Left ventricle myocardium inferior (tissue), 1 donor: ENCODE results near the gene ASB9. TPM values are rescaled to one million over a fixed set of nuclear protein-coding genes. Genes with fewer than 3 reads are reported as not detected.
"Not testable (repeated sequence)": the region's sequence is repeated elsewhere in the genome, so short reads cannot be mapped to it uniquely, and the experiment has no call there.

Source experiments
- DNase-seq: peaks from one replicate; pipeline ENCODE4 v3.0.0-alpha.2; 2020
- H3K27ac ChIP-seq: fragments of 200-600 bp; replicated peaks from 2 replicates; pipeline ENCODE4 v1.8.0; 2021
- H3K27me3 ChIP-seq: fragments of 200-600 bp; 2 replicates; pipeline ENCODE4 v1.8.0; 2021; ENCODE audit warnings: low read depth
- H3K36me3 ChIP-seq: fragments of 200-600 bp; 2 replicates; pipeline ENCODE4 v1.8.0; 2021
- H3K4me1 ChIP-seq: fragments of 200-600 bp; 2 replicates; pipeline ENCODE4 v1.8.0; 2021
- H3K4me3 ChIP-seq: fragments of 200-600 bp; 2 replicates; pipeline ENCODE4 v1.8.0; 2021; ENCODE audit warnings: mild to moderate bottlenecking, moderate library complexity
- H3K9me3 ChIP-seq: fragments of 200-600 bp; replicated peaks from 2 replicates; pipeline ENCODE4 v1.8.0; 2021
- intact Hi-C: fragments of 100-400 bp; cut with micrococcal nuclease; formaldehyde crosslinking; loops from one replicate; pipeline ENCODE4 v1.11.0; 2022
- total RNA-seq: library from RNA; stranded (reverse); fragmentation: NEBNext Ultra II Directional; extraction: Animal tissue kit (Norgen Biotek cat#: 25700); gene quantifications from one replicate; pipeline ENCODE4 v1.2.1, GENCODE V29; 2021
- TF ChIP-seq, protein P1 (sequence below): fragments of 200-600 bp; IDR thresholded peaks from 2 replicates; pipeline ENCODE4 v1.8.0; 2021; ENCODE audit warnings: antibody characterized with exemption, mild to moderate bottlenecking, borderline replicate concordance
- donor health status: DM: no; HTN: yes; CAD: no; lungs with severe emphysema.

ASB9 gene
- total RNA-seq, 1 donor from 2014 or later, result 1.3 TPM

DNA sequence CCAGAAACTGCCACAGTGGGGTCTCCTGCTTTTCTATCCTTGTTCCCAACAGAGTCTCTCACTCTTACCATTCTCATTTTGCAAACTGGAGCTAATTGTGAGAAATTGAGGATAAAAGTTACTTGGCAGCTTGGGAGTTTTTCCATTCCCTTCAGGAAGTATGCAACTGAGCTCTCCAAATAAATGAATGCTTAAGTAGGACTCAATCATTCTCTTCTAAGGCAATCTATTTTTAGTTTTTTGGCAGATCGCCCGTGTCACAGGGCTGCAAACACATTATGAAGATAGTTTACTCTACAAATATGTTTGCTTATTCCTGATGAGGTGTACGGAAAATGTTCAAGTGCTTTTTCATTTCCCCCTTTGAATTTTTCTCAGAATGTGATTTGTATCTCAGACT is 40.2 kb upstream of the ASB9 start:
- TF ChIP-seq, protein P1, sequence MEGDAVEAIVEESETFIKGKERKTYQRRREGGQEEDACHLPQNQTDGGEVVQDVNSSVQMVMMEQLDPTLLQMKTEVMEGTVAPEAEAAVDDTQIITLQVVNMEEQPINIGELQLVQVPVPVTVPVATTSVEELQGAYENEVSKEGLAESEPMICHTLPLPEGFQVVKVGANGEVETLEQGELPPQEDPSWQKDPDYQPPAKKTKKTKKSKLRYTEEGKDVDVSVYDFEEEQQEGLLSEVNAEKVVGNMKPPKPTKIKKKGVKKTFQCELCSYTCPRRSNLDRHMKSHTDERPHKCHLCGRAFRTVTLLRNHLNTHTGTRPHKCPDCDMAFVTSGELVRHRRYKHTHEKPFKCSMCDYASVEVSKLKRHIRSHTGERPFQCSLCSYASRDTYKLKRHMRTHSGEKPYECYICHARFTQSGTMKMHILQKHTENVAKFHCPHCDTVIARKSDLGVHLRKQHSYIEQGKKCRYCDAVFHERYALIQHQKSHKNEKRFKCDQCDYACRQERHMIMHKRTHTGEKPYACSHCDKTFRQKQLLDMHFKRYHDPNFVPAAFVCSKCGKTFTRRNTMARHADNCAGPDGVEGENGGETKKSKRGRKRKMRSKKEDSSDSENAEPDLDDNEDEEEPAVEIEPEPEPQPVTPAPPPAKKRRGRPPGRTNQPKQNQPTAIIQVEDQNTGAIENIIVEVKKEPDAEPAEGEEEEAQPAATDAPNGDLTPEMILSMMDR, result no peak
- Histone ChIP-seq H3K9me3 (no peaks in the 10 kb centered on the region), H3K27ac (peak overlapping the region; percentile 84), H3K27me3 (no peaks in the 10 kb centered on the region), H3K36me3 (no peaks in the 10 kb centered on the region), H3K4me3 (peak overlapping the region; percentile 62), H3K4me1 (peaks cover 10% of the 10 kb centered on the region)
- DNase-seq, result no peak
- intact Hi-C loops, result no loop called here

DNA sequence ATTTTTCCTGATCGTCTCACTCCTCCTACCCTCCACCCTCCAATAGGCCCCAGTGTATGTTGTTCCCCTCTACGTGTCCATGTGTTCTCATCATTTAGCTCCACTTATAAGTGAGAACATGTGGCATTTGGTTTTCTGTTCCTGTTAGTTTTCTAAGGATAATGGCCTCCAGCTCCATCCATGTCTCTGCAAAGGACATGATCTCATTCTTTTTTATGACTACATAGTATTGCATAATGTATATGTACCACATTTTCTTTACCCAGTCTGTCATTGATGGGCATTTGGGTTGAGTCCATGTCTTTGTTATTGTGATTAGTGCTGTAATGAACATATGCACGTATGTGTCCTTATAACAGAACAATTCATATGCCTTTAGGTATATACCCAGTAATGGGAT is 36.0 kb upstream of the ASB9 start:
- H3K27me3 ChIP-seq, H3K4me3 ChIP-seq, H3K36me3 ChIP-seq, H3K9me3 ChIP-seq, intact Hi-C loops, DNase-seq: not testable (repeated sequence)
- Histone ChIP-seq H3K27ac (peak overlapping the region; percentile 84), H3K4me1 (peaks cover 27% of the 10 kb centered on the region)

DNA sequence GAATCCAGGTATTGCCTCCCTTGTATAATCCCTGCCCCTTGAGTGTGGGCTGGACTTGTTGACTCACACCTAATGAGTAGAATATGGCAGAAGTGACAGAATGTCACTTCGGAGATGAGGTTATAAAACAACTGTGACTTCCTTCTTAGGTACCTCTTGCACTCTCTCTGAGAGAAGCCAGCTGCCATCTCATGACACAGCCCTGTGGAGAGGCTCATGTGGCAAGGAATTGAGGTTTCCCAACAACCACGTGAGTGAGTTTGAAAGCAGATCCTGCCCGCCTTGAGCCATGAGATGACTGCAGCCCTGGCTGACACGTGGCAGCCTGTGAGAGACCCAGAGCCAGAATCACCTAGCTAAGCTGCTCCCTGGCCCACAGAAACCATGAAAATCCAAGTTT is 32.0 kb upstream of the ASB9 start:
- H3K4me1 ChIP-seq, result peaks cover 41% of the 10 kb centered on the region
- peak overlapping the region; percentile 85 for H3K27ac ChIP-seq
- H3K36me3 ChIP-seq, result no peaks in the 10 kb centered on the region
- DNase-seq, result peak; percentile 28
- no peaks in the 10 kb centered on the region for H3K9me3 ChIP-seq
- no peaks in the 10 kb centered on the region for H3K27me3 ChIP-seq
- intact Hi-C loops, result no loop called here
- TF ChIP-seq, protein P1, result no peak
- H3K4me3 ChIP-seq, result no peak overlapping the region

DNA sequence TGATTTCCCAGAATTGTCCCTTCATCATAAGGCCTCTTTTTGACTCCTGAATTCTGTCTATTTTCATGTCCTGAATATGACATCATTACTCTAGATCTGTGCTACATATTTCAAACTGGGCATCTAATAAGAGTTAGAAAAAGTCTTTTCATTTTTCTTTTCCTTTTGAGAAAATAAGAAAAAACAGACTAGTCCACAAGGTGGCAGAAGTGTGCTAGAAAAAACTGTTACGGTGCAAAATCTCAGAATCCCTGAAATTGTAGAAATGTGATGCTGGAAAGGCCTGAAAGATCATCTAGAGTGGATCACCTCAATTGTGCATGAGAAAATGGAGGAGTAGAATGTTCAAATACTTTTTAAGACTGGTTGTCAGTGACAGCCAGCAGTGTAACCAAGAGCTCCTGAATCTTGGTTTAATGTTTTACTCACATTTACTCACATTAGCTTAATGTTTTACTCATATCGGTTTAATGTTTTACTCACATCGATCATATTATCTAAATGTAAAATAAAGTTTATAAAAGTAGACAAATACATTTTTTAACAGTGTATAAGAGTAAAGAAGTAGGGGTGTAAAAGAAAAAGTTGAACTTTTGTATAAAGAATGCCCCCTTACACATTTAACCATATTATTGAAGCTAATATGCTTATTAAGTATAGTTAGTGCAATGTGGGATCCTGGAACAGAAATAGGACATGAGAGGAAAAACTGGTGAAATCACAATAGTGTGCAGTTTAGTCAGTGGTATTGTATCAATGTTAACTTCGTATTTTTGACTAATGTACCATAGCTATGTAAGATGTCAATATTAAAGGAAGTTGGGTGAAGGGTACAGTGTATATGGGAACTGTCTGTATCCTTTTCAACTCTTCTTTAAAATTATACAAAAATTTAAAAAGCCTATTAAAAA is 30.3 kb upstream of the ASB9 start:
- no peaks in the 10 kb centered on the region for H3K36me3 ChIP-seq
- H3K27me3 ChIP-seq, result no peaks in the 10 kb centered on the region
- peak overlapping the region; percentile 85 for H3K27ac ChIP-seq
- intact Hi-C loops, result no loop called here
- no peak for DNase-seq
- H3K4me3 ChIP-seq, result peak overlapping the region; percentile 37
- no peaks in the 10 kb centered on the region for H3K9me3 ChIP-seq
- TF ChIP-seq, protein P1, result peak; percentile 59
- peaks cover 41% of the 10 kb centered on the region for H3K4me1 ChIP-seq

DNA sequence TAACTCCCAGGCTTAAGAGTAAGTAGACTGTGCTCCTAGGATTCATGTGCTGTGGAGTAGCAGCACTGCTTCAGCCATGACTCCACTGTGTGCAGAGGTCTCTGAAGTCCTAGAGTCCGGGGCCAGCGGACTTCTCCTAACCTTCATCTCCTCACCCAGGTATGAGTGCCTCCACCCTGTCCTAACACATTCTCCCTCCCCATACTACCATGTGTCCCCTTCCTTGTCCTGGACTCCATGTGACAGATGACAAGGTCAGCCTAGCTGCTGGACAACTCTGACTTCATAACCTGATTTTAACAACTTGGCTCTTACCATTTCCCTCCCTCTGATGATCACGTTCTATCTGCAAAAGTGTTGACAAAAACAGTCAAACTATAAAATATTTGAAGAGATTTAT is 28.9 kb upstream of the ASB9 start:
- Histone ChIP-seq H3K4me3 (peak overlapping the region; percentile 37), H3K4me1 (peaks cover 41% of the 10 kb centered on the region), H3K27me3 (no peaks in the 10 kb centered on the region), H3K27ac (peak overlapping the region; percentile 85), H3K36me3 (no peaks in the 10 kb centered on the region), H3K9me3 (no peaks in the 10 kb centered on the region)
- intact Hi-C loops, result no loop called here
- TF ChIP-seq, protein P1, result no peak
- DNase-seq, result no peak

DNA sequence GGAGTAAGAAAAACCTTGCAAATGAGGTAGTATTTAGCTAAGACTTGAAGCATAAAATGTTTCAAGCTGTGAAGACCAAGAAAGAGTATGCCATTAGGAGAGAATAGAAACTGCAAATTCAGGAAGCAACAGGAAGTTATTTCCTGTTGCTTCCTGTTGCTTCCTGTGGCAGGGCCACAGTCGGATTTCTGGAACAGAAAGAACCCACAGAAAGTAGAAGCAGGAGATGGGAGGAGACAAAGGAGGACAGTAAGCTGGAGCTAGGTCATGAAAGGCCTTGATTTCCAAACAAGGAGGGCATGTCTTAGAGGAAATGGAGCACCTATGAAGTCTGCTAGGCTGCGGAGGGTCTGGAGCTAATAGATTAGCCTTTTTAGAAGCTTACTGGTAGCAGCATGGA is 28.3 kb upstream of the ASB9 start:
- Histone ChIP-seq H3K4me1 (peaks cover 41% of the 10 kb centered on the region), H3K27ac (peak overlapping the region; percentile 85), H3K27me3 (no peaks in the 10 kb centered on the region), H3K4me3 (peak overlapping the region; percentile 37), H3K9me3 (no peaks in the 10 kb centered on the region), H3K36me3 (no peaks in the 10 kb centered on the region)
- TF ChIP-seq, protein P1, result no peak
- DNase-seq, result no peak
- intact Hi-C loops, result no loop called here
